Naive thymus-derived CD4-positive, alpha-beta T cell (primary cell): Measurements from ENCODE around the gene GTF3C2. TPM values are rescaled to one million over a fixed set of nuclear protein-coding genes. Genes with fewer than 3 reads are reported as not detected.
"Not testable (repeated sequence)": the region's sequence is repeated elsewhere in the genome, so short reads cannot be mapped to it uniquely, and the experiment has no call there.

Experiments
- ATAC-seq: fragments of 150-1000 bp; cut with Tn5 transposase; 2 replicates; pipeline ENCODE4 v1.10.0; 2021; ENCODE audit warnings: mild to moderate bottlenecking, moderate library complexity
- CTCF ChIA-PET: fragments of 350-600 bp; sonication (Branson Sonifier 250); formaldehyde crosslinking; loops from one replicate; lab custom pipeline; 2021; ENCODE audit warnings: antibody characterized with exemption; lab: Charles Lee
- POLR2A ChIA-PET: fragments of 350-600 bp; sonication (Branson Sonifier 250); formaldehyde crosslinking; loops from one replicate; lab custom pipeline; 2021; ENCODE audit warnings: antibody characterized with exemption, inconsistent platforms; lab: Charles Lee
- DNase-seq, 9 donors: peaks; one replicate each; pipeline versions ENCODE4 v3.0.0 to v3.0.0-alpha.2; 2020 to 2022; ENCODE audit warnings: mixed read lengths in 1 of 9
- H3K27ac ChIP-seq: one replicate; pipeline ENCODE4 v1.7.0; 2013; ENCODE audit warnings: mild to moderate bottlenecking, low read depth, low read length, moderate library complexity
- H3K27me3 ChIP-seq, 2 donors: one replicate each; pipeline ENCODE4 v1.7.0; 2013; ENCODE audit warnings: low read length in 2 of 2, mild to moderate bottlenecking in 2 of 2, moderate library complexity in 2 of 2; ENCODE audit not compliant: control insufficient read depth in 2 of 2, insufficient read depth in 2 of 2
- H3K36me3 ChIP-seq, 3 experiments: 1 replicate in 2 of 3; 2 replicates in 1 of 3; pipeline ENCODE4 v1.7.0; 2013; ENCODE audit warnings: low read length in 3 of 3, mild to moderate bottlenecking in 3 of 3, moderate library complexity in 1 of 3; ENCODE audit not compliant: insufficient read depth in 3 of 3, control insufficient read depth in 2 of 3
- H3K4me1 ChIP-seq, 2 donors: one replicate each; pipeline ENCODE4 v1.7.0; 2013; ENCODE audit warnings: low read length in 2 of 2, mild to moderate bottlenecking in 2 of 2, moderate library complexity in 1 of 2; ENCODE audit not compliant: control insufficient read depth in 2 of 2, insufficient read depth in 2 of 2
- H3K4me3 ChIP-seq: 2 replicates; pipeline ENCODE4 v1.7.0; 2013; ENCODE audit warnings: mild to moderate bottlenecking, low read length
- H3K9me3 ChIP-seq, 3 experiments: 1 replicate in 2 of 3; 2 replicates in 1 of 3; pipeline ENCODE4 v1.7.0; 2013; ENCODE audit warnings: low read length in 3 of 3; ENCODE audit not compliant: control insufficient read depth in 2 of 3
- H3K27ac Mint-ChIP-seq, 9 donors: one replicate each; pipeline ENCODE4 v1.8.0; 2020 to 2022; ENCODE audit warnings: mixed read lengths in 9 of 9, mild to moderate bottlenecking in 8 of 9, moderate library complexity in 5 of 9, inconsistent platforms in 2 of 9
- H3K27me3 Mint-ChIP-seq, 5 donors: one replicate each; pipeline ENCODE4 v1.8.0; 2021 to 2022; ENCODE audit warnings: mixed read lengths in 5 of 5, mild to moderate bottlenecking in 1 of 5
- H3K36me3 Mint-ChIP-seq, 5 donors: one replicate each; pipeline ENCODE4 v1.8.0; 2020 to 2022; ENCODE audit warnings: mixed read lengths in 5 of 5, mild to moderate bottlenecking in 3 of 5, inconsistent platforms in 1 of 5
- H3K4me1 Mint-ChIP-seq, 7 donors: one replicate each; pipeline ENCODE4 v1.8.0; 2020 to 2022; ENCODE audit warnings: mixed read lengths in 7 of 7, mild to moderate bottlenecking in 3 of 7, inconsistent platforms in 1 of 7
- H3K4me3 Mint-ChIP-seq, 10 donors: one replicate each; pipeline ENCODE4 v1.8.0; 2020 to 2022; ENCODE audit warnings: mild to moderate bottlenecking in 10 of 10, mixed read lengths in 10 of 10, moderate library complexity in 6 of 10, inconsistent platforms in 2 of 10
- H3K9me3 Mint-ChIP-seq, 11 donors: one replicate each; pipeline ENCODE4 v1.8.0; 2020 to 2022; ENCODE audit warnings: mixed read lengths in 11 of 11, mild to moderate bottlenecking in 4 of 11, inconsistent platforms in 1 of 11, moderate library complexity in 1 of 11
- intact Hi-C, 2 donors: fragments of 100-400 bp; cut with micrococcal nuclease; formaldehyde crosslinking; loops; one replicate each; pipeline ENCODE4 v1.15.1; 2023
- polyA plus RNA-seq, 2 donors: library from polyadenylated mRNA; unstranded; fragments of 300-500 nt; fragmentation: Illumina TruSeq; gene quantifications; one replicate each; pipeline ENCODE4 v1.2.3, GENCODE V29; 2021
- total RNA-seq, 6 experiments: library from RNA in 5 of 6; stranded (reverse) in 5 of 6; gene quantifications; 1 replicate in 5 of 6; 2 replicates in 1 of 6; pipeline ENCODE4 v1.2.3 and lab custom pipeline; 2021 to 2026

The GTF3C2 gene
- total and polyA plus RNA-seq, 7 experiments from 2014 or later: 26.6 to 106 (median 77.9) TPM

GRCh38 chr2:27353762-27354596, 2.6 kb downstream of the GTF3C2 start:
- H3K4me3 ChIP-seq: no peak overlapping the region
- peaks cover 0 to 12% (median 0%) of the 10 kb centered on the region in 3 experiments for H3K36me3 ChIP-seq
- ChIA-PET POLR2A (interaction anchor here (0.7 to 4.2 kb wide), 4 partner anchors 10 to 36 kb away, joined by 4 to 21 read pairs (median 4); partner anchors contain the start of gene MPV17), CTCF (no interaction called here)
- peaks cover 24 to 36% of the 10 kb centered on the region in 2 donors for H3K4me1 ChIP-seq
- DNase-seq (no peak), ATAC-seq (no peak)
- Mint-ChIP-seq H3K27ac (peak overlapping the region in 4 of 9 donors; percentile 39 to 83 (median 53)), H3K9me3 (peaks cover 0 to 6% (median 0%) of the 10 kb centered on the region in 11 donors), H3K27me3 (no peaks in the 10 kb centered on the region), H3K4me1 (peaks cover 40 to 86% (median 71%) of the 10 kb centered on the region in 7 donors), H3K4me3 (peak overlapping the region in 9 of 10 donors; percentile 42 to 100 (median 65)), H3K36me3 (peaks cover 0 to 12% (median 7%) of the 10 kb centered on the region in 5 donors)
- H3K27me3 ChIP-seq: no peaks in the 10 kb centered on the region
- no peak overlapping the region for H3K27ac ChIP-seq
- no peaks in the 10 kb centered on the region for H3K9me3 ChIP-seq
- intact Hi-C loops: no loop called here

- H3K27ac Mint-ChIP-seq: peak overlapping the region in 3 of 9 donors; percentile 39 to 83 (median 62)
- H3K9me3 ChIP-seq, H3K27me3 Mint-ChIP-seq, H3K27me3 ChIP-seq, H3K4me3 ChIP-seq, H3K27ac ChIP-seq, ATAC-seq, DNase-seq, H3K9me3 Mint-ChIP-seq, intact Hi-C loops: not testable (repeated sequence)
- H3K4me1 ChIP-seq: peaks cover 24 to 36% of the 10 kb centered on the region in 2 donors
- CTCF ChIA-PET: interaction anchor here (0.6 kb wide), 1 partner anchor 50 kb away, joined by 4 read pairs; no protein-coding TSS in a partner anchor
- peaks cover 0 to 12% (median 0%) of the 10 kb centered on the region in 3 experiments for H3K36me3 ChIP-seq
- peak overlapping the region in 5 of 10 donors; percentile 35 to 100 (median 58) for H3K4me3 Mint-ChIP-seq
- POLR2A ChIA-PET: interaction anchor here (0.7 to 4.2 kb wide), 3 partner anchors 11 to 30 kb away, joined by 4 to 21 read pairs (median 4); partner anchors contain the start of gene MPV17
- peaks cover 0 to 11% (median 4%) of the 10 kb centered on the region in 5 donors for H3K36me3 Mint-ChIP-seq
- H3K4me1 Mint-ChIP-seq: peaks cover 37 to 84% (median 69%) of the 10 kb centered on the region in 7 donors
Measured at GRCh38 chr2:27353386-27353761, 3.2 kb downstream of the GTF3C2 start.

GRCh38 chr2:27351802-27352598, 4.6 kb downstream of the GTF3C2 start:
- ChIA-PET CTCF (interaction anchor here (1.4 to 1.5 kb wide), 2 partner anchors 10 to 17 kb away, joined by 5 read pairs; no protein-coding TSS in a partner anchor), POLR2A (interaction anchor here (0.8 to 4.2 kb wide), 2 partner anchors 12 to 29 kb away, joined by 3 to 21 read pairs; partner anchors contain the start of gene MPV17)
- H3K27me3 ChIP-seq: no peaks in the 10 kb centered on the region
- peak overlapping the region; percentile 2 to 65 (median 36) for H3K4me3 Mint-ChIP-seq
- no peaks in the 10 kb centered on the region for H3K27me3 Mint-ChIP-seq
- H3K4me3 ChIP-seq: no peak overlapping the region
- H3K36me3 ChIP-seq: peaks cover 0 to 11% (median 0%) of the 10 kb centered on the region in 3 experiments
- H3K27ac Mint-ChIP-seq: peak overlapping the region; percentile 0 to 83 (median 61)
- peaks cover 14 to 28% of the 10 kb centered on the region in 2 donors for H3K4me1 ChIP-seq
- H3K9me3 Mint-ChIP-seq: peaks cover 0 to 6% (median 0%) of the 10 kb centered on the region in 11 donors
- ATAC-seq: no peak
- intact Hi-C loops: no loop called here
- H3K36me3 Mint-ChIP-seq: peaks cover 0 to 11% (median 9%) of the 10 kb centered on the region in 5 donors
- H3K9me3 ChIP-seq: no peaks in the 10 kb centered on the region
- peak overlapping the region; percentile 4 for H3K27ac ChIP-seq
- DNase-seq: peak in 5 of 9 donors; percentile 12 to 38 (median 31)
- peaks cover 36 to 84% (median 66%) of the 10 kb centered on the region in 7 donors for H3K4me1 Mint-ChIP-seq

GRCh38 chr2:27350106-27350693, 6.4 kb downstream of the GTF3C2 start:
- Histone ChIP-seq H3K27ac (no peak overlapping the region), H3K9me3 (no peaks in the 10 kb centered on the region), H3K4me3 (no peak overlapping the region), H3K4me1 (peaks cover 9 to 22% of the 10 kb centered on the region in 2 donors), H3K27me3 (no peaks in the 10 kb centered on the region), H3K36me3 (no peaks in the 10 kb centered on the region)
- DNase-seq: no peak
- Mint-ChIP-seq H3K27me3 (no peaks in the 10 kb centered on the region), H3K4me3 (peak overlapping the region in 1 of 10 donors; percentile 11), H3K27ac (peak overlapping the region in 1 of 9 donors; percentile 51), H3K4me1 (peaks cover 32 to 76% (median 56%) of the 10 kb centered on the region in 7 donors), H3K36me3 (peaks cover 0 to 10% (median 4%) of the 10 kb centered on the region in 5 donors), H3K9me3 (no peaks in the 10 kb centered on the region)
- ChIA-PET POLR2A (interaction anchor here (0.5 to 0.9 kb wide), 2 partner anchors 60 to 1514 kb away, joined by 4 read pairs; no protein-coding TSS in a partner anchor), CTCF (no interaction called here)
- intact Hi-C loops: no loop called here
- ATAC-seq: no peak

- no peak overlapping the region for H3K4me3 ChIP-seq
- intact Hi-C loops: no loop called here
- H3K4me1 Mint-ChIP-seq: peaks cover 22 to 59% (median 36%) of the 10 kb centered on the region in 7 donors
- peaks cover 0 to 11% of the 10 kb centered on the region in 2 donors for H3K4me1 ChIP-seq
- no peak overlapping the region for H3K4me3 Mint-ChIP-seq
- H3K9me3 ChIP-seq: no peaks in the 10 kb centered on the region
- H3K27me3 Mint-ChIP-seq: no peaks in the 10 kb centered on the region
- H3K27ac ChIP-seq: no peak overlapping the region
- peak overlapping the region in 2 of 9 donors; percentile 25 to 70 for H3K27ac Mint-ChIP-seq
- DNase-seq (no peak), ATAC-seq (no peak)
- H3K36me3 ChIP-seq: peaks cover 3 to 8% (median 6%) of the 10 kb centered on the region in 3 experiments
- H3K9me3 Mint-ChIP-seq: no peaks in the 10 kb centered on the region
- ChIA-PET POLR2A (interaction anchor here (0.7 kb wide), 1 partner anchor 22 kb away, joined by 3 read pairs; the partner anchor contains the start of gene EIF2B4), CTCF (no interaction called here)
- no peaks in the 10 kb centered on the region for H3K27me3 ChIP-seq
- peaks cover 0 to 14% (median 4%) of the 10 kb centered on the region in 5 donors for H3K36me3 Mint-ChIP-seq
Measured at GRCh38 chr2:27347641-27348040, 8.9 kb downstream of the GTF3C2 start.
